ENCODE measurements around the gene MRPL41. TPM values are rescaled to one million over a fixed set of nuclear protein-coding genes. Genes with fewer than 3 reads are reported as not detected.

The MRPL41 gene
- total RNA-seq, 4 donors from 2014 or later = 77.1 to 161 (median 98.3) TPM

GRCh38 chr9:137521405-137521985 lies 30.2 kb upstream of the MRPL41 start:
- WGBS, 2 donors = 93 to 94% methylated on average over 15 to 18 of the region's 18 CpGs
- no peaks in the 10 kb centered on the region for H3K27me3 ChIP-seq
- TF ChIP-seq CTCF (IDR thresholded peaks at IDR 0.05) = no peak
- no peak for TF ChIP-seq EP300 (IDR thresholded peaks at IDR 0.05)
- TF ChIP-seq POLR2A (IDR thresholded peaks at IDR 0.05) = no peak
- no peak for DNase-seq (ENCODE audit: low spot score in 2 of 2)
- H3K4me3 ChIP-seq = no peak overlapping the region
- peaks cover 0 to 29% (median 3%) of the 10 kb centered on the region in 3 donors for H3K36me3 ChIP-seq
- peaks cover 0 to 3% (median 0%) of the 10 kb centered on the region in 4 donors for H3K4me1 ChIP-seq
- H3K27ac ChIP-seq = no peak overlapping the region
- H3K9me3 ChIP-seq = no peaks in the 10 kb centered on the region

GRCh38 chr9:137522746-137523455 lies 28.8 kb upstream of the MRPL41 start:
- TF ChIP-seq EP300 (IDR thresholded peaks at IDR 0.05) (no peak), POLR2A (IDR thresholded peaks at IDR 0.05) (no peak), CTCF (IDR thresholded peaks at IDR 0.05) (no peak)
- WGBS, 2 donors = 91 to 92% methylated on average over 30 to 35 of the region's 36 CpGs

GRCh38 chr9:137524161-137524980 lies 27.3 kb upstream of the MRPL41 start:
- TF ChIP-seq CTCF (IDR thresholded peaks at IDR 0.05) = no peak

More at GRCh38 chr9:137522746-137523455, 28.8 kb upstream of the MRPL41 start:
- Histone ChIP-seq H3K27ac (no peak overlapping the region), H3K36me3 (peaks cover 0 to 29% (median 3%) of the 10 kb centered on the region in 3 donors), H3K9me3 (no peaks in the 10 kb centered on the region), H3K4me1 (peaks cover 0 to 3% (median 0%) of the 10 kb centered on the region in 4 donors), H3K27me3 (no peaks in the 10 kb centered on the region), H3K4me3 (no peak overlapping the region)
- DNase-seq (ENCODE audit: low spot score in 2 of 2) = no peak

GRCh38 chr9:137524981-137525317 lies 26.7 kb upstream of the MRPL41 start:
- DNase-seq (ENCODE audit: low spot score in 2 of 2) = no peak
- 91 to 93% methylated on average over 4 to 5 of the region's 5 CpGs for WGBS, 2 donors
- Histone ChIP-seq H3K36me3 (peaks cover 0 to 20% (median 3%) of the 10 kb centered on the region in 3 donors), H3K27ac (no peak overlapping the region), H3K4me1 (peaks cover 0 to 3% (median 0%) of the 10 kb centered on the region in 4 donors), H3K9me3 (no peaks in the 10 kb centered on the region), H3K27me3 (no peaks in the 10 kb centered on the region), H3K4me3 (no peak overlapping the region)
- TF ChIP-seq POLR2A (IDR thresholded peaks at IDR 0.05) = no peak

More at GRCh38 chr9:137524161-137524980, 27.3 kb upstream of the MRPL41 start:
- peaks cover 0 to 3% (median 0%) of the 10 kb centered on the region in 4 donors for H3K4me1 ChIP-seq
- no peaks in the 10 kb centered on the region for H3K9me3 ChIP-seq
- no peak overlapping the region for H3K4me3 ChIP-seq
- no peaks in the 10 kb centered on the region for H3K27me3 ChIP-seq
- 97 to 98% methylated on average over 32 to 33 of the region's 33 CpGs for WGBS, 2 donors
- no peak for DNase-seq (ENCODE audit: low spot score in 2 of 2)
- peaks cover 0 to 25% (median 3%) of the 10 kb centered on the region in 3 donors for H3K36me3 ChIP-seq
- H3K27ac ChIP-seq = no peak overlapping the region

GRCh38 chr9:137530331-137530730 lies 21.3 kb upstream of the MRPL41 start:
- no peak for TF ChIP-seq POLR2A (IDR thresholded peaks at IDR 0.05)
- no peak for TF ChIP-seq EP300 (IDR thresholded peaks at IDR 0.05)
- TF ChIP-seq CTCF (IDR thresholded peaks at IDR 0.05) = no peak
- 73 to 78% methylated on average over 5 of the region's 5 CpGs for WGBS, 2 donors
- no peak overlapping the region for H3K27ac ChIP-seq

More at GRCh38 chr9:137530331-137530730, 21.3 kb upstream of the MRPL41 start:
- Histone ChIP-seq H3K36me3 (no peaks in the 10 kb centered on the region), H3K9me3 (no peaks in the 10 kb centered on the region), H3K27me3 (no peaks in the 10 kb centered on the region), H3K4me3 (no peak overlapping the region), H3K4me1 (peaks cover 0 to 13% (median 4%) of the 10 kb centered on the region in 4 donors)
- DNase-seq (ENCODE audit: low spot score in 2 of 2) = no peak

Measured in tibial nerve (tissue), 4 donors.